Osteoblast (primary cell): Measurements from ENCODE around the gene ZSCAN10. TPM values are rescaled to one million over a fixed set of nuclear protein-coding genes. Genes with fewer than 3 reads are reported as not detected.

Source experiments
- DNase-seq: peaks from one replicate; pipeline ENCODE4 v3.0.0; 2011; ENCODE audit warnings: low spot score, mixed read lengths; ENCODE audit not compliant: insufficient read length; ENCODE audit errors: missing footprints
- H2AFZ ChIP-seq: 2 replicates; pipeline ENCODE4 v1.6.0; 2011; ENCODE audit warnings: mild to moderate bottlenecking, low read length
- H3K27ac ChIP-seq: 2 replicates; pipeline ENCODE4 v1.5.1; 2011; ENCODE audit warnings: mild to moderate bottlenecking, low read depth, low read length, moderate library complexity
- H3K27me3 ChIP-seq: 2 replicates; pipeline ENCODE4 v1.6.0; 2012; ENCODE audit warnings: mild to moderate bottlenecking, control low read depth, inconsistent platforms, low read length, moderate library complexity; ENCODE audit not compliant: insufficient read depth
- H3K36me3 ChIP-seq: 2 replicates; pipeline ENCODE4 v1.5.1; 2011; ENCODE audit warnings: mild to moderate bottlenecking, low read length, control low read depth, moderate library complexity; ENCODE audit not compliant: insufficient read depth
- H3K4me1 ChIP-seq: 2 replicates; pipeline ENCODE4 v1.5.1; 2011; ENCODE audit warnings: mild to moderate bottlenecking, low read length, control low read depth, moderate library complexity; ENCODE audit not compliant: insufficient read depth
- H3K4me2 ChIP-seq: 2 replicates; pipeline ENCODE4 v1.6.0; 2011; ENCODE audit warnings: mild to moderate bottlenecking, low read length; ENCODE audit not compliant: insufficient read depth
- H3K4me3 ChIP-seq: fragments of 200-600 bp; sonication (generic); 3 replicates; pipeline ENCODE4 v1.5.1; 2012; ENCODE audit warnings: mild to moderate bottlenecking, low read length, inconsistent platforms; ENCODE audit not compliant: insufficient read depth
- H3K79me2 ChIP-seq: 2 replicates; pipeline ENCODE4 v1.6.0; 2012; ENCODE audit warnings: mild to moderate bottlenecking, low read length, control low read depth, inconsistent platforms; ENCODE audit not compliant: insufficient read depth
- H3K9me3 ChIP-seq: 2 replicates; pipeline ENCODE4 v1.5.1; 2011; ENCODE audit warnings: low read depth, low read length, control low read depth
- H4K20me1 ChIP-seq: 2 replicates; pipeline ENCODE4 v1.6.0; 2012; ENCODE audit warnings: mild to moderate bottlenecking, low read length, control low read depth; ENCODE audit not compliant: insufficient read depth
- CTCF ChIP-seq: IDR thresholded peaks from 2 replicates; pipeline ENCODE4 v1.5.1; 2011; ENCODE audit warnings: mild to moderate bottlenecking, low read depth, low read length, moderate library complexity; ENCODE audit errors: extremely low read depth
- total RNA-seq: library from RNA; depleted of rRNA; stranded (reverse); fragments of >200 nt; gene quantifications from 2 replicates; pipeline ENCODE4 v1.2.3, GENCODE V29; 2012

ZSCAN10 gene
- total RNA-seq, 1 donor, result not detected

GRCh38 chr16:3087243-3088235, 11.6 kb downstream of the ZSCAN10 start:
- H3K27ac ChIP-seq, result no peak overlapping the region
- H3K79me2 ChIP-seq, result no peaks in the 10 kb centered on the region
- H3K4me2 ChIP-seq, result no peak overlapping the region
- H3K27me3 ChIP-seq, result peaks cover 12% of the 10 kb centered on the region
- H4K20me1 ChIP-seq, result no peaks in the 10 kb centered on the region
- peak; percentile 27 for TF ChIP-seq CTCF
- no peak overlapping the region for H3K4me3 ChIP-seq
- H3K9me3 ChIP-seq, result no peaks in the 10 kb centered on the region
- no peak for DNase-seq
- no peaks in the 10 kb centered on the region for H3K36me3 ChIP-seq
- H2AFZ ChIP-seq, result no peak overlapping the region
- H3K4me1 ChIP-seq, result no peaks in the 10 kb centered on the region

GRCh38 chr16:3086596-3087242, 12.4 kb downstream of the ZSCAN10 start:
- Histone ChIP-seq H3K4me2 (no peak overlapping the region), H3K9me3 (no peaks in the 10 kb centered on the region), H3K79me2 (no peaks in the 10 kb centered on the region), H3K36me3 (no peaks in the 10 kb centered on the region), H3K4me3 (no peak overlapping the region), H4K20me1 (no peaks in the 10 kb centered on the region), H3K4me1 (no peaks in the 10 kb centered on the region), H3K27me3 (peaks cover 12% of the 10 kb centered on the region), H3K27ac (no peak overlapping the region), H2AFZ (no peak overlapping the region)
- no peak for TF ChIP-seq CTCF
- no peak for DNase-seq

GRCh38 chr16:3085868-3086595, 13.1 kb downstream of the ZSCAN10 start:
- no peak overlapping the region for H3K4me3 ChIP-seq
- TF ChIP-seq CTCF, result no peak
- H3K4me1 ChIP-seq, result no peaks in the 10 kb centered on the region
- no peaks in the 10 kb centered on the region for H3K79me2 ChIP-seq
- H3K9me3 ChIP-seq, result no peaks in the 10 kb centered on the region
- peaks cover 14% of the 10 kb centered on the region for H3K27me3 ChIP-seq
- H3K36me3 ChIP-seq, result no peaks in the 10 kb centered on the region
- H4K20me1 ChIP-seq, result no peaks in the 10 kb centered on the region
- H2AFZ ChIP-seq, result no peak overlapping the region
- H3K4me2 ChIP-seq, result no peak overlapping the region
- DNase-seq, result peak; percentile 76
- H3K27ac ChIP-seq, result no peak overlapping the region
